ENCODE results near the gene C4B. TPM values are rescaled to one million over a fixed set of nuclear protein-coding genes. Genes with fewer than 3 reads are reported as not detected.

The C4B gene
- total RNA-seq, 1 donor from 2014 or later, result 10.4 TPM

GRCh38 chr6:32082935-32083334 is 68.3 kb downstream of the C4B start:
- no peak for TF ChIP-seq CTCF (IDR thresholded peaks at IDR 0.05; ENCODE audit: unreplicated experiment)
- Mint-ChIP-seq H3K9me3 (no peaks in the 10 kb centered on the region), H3K27me3 (ENCODE audit: low read depth) (peaks cover 25% of the 10 kb centered on the region), H3K4me1 (peaks cover 20% of the 10 kb centered on the region), H3K27ac (no peak overlapping the region), H3K36me3 (no peaks in the 10 kb centered on the region), H3K4me3 (no peak overlapping the region)
- no peak for DNase-seq (ENCODE audit: low spot score in 2 of 2, unreplicated experiment in 2 of 2)

GRCh38 chr6:32083812-32084768 is 69.5 kb downstream of the C4B start:
- H3K27me3 Mint-ChIP-seq (ENCODE audit: low read depth), result peaks cover 26% of the 10 kb centered on the region
- H3K36me3 Mint-ChIP-seq, result no peaks in the 10 kb centered on the region
- TF ChIP-seq CTCF (IDR thresholded peaks at IDR 0.05; ENCODE audit: unreplicated experiment), result no peak
- no peak overlapping the region for H3K27ac Mint-ChIP-seq
- H3K4me3 Mint-ChIP-seq, result no peak overlapping the region
- peaks cover 20% of the 10 kb centered on the region for H3K4me1 Mint-ChIP-seq
- no peaks in the 10 kb centered on the region for H3K9me3 Mint-ChIP-seq
- DNase-seq (ENCODE audit: low spot score in 2 of 2, unreplicated experiment in 2 of 2), result no peak

- no peak for DNase-seq (ENCODE audit: low spot score in 2 of 2, unreplicated experiment in 2 of 2)
Observed at GRCh38 chr6:32084780-32085179, 70.2 kb downstream of the C4B start.

More at GRCh38 chr6:32084780-32085179, 70.2 kb downstream of the C4B start:
- no peak for TF ChIP-seq CTCF (IDR thresholded peaks at IDR 0.05; ENCODE audit: unreplicated experiment)
- Mint-ChIP-seq H3K4me1 (peaks cover 20% of the 10 kb centered on the region), H3K27ac (peak overlapping the region; percentile 9), H3K27me3 (ENCODE audit: low read depth) (peaks cover 26% of the 10 kb centered on the region), H3K4me3 (no peak overlapping the region), H3K36me3 (no peaks in the 10 kb centered on the region), H3K9me3 (no peaks in the 10 kb centered on the region)

Other genes starting within 250 kb of the C4B start
- gene VWA7, start 237.5 kb upstream of the C4B start, total RNA-seq, result 1.5 to 1.8 TPM (median 1.6 TPM) in 3 replicates
- gene VARS1, start 219.0 kb upstream of the C4B start, total RNA-seq, result 82.8 to 90.4 TPM (median 83.8 TPM) in 3 replicates
- 55.8 to 58.2 TPM (median 57.0 TPM) in 3 replicates for gene LSM2, start 207.8 kb upstream of the C4B start, total RNA-seq
- gene HSPA1L, start 199.5 kb upstream of the C4B start, total RNA-seq, result 1.7 to 2.2 TPM (median 2.1 TPM) in 3 replicates
- 61.3 to 70.1 TPM (median 61.7 TPM) in 3 replicates for gene HSPA1A, start 199.3 kb upstream of the C4B start, total RNA-seq
- 105 to 109 TPM (median 108 TPM) in 3 replicates for gene HSPA1B, start 187.1 kb upstream of the C4B start, total RNA-seq
- 23.2 to 24.7 TPM (median 24.4 TPM) in 3 replicates for gene NEU1, start 152.0 kb upstream of the C4B start, total RNA-seq
- 0.40 to 0.94 TPM (median 0.66 TPM) in 3 replicates for gene SLC44A4, start 135.8 kb upstream of the C4B start, total RNA-seq
- 127 to 135 TPM (median 129 TPM) in 3 replicates for gene EHMT2, start 117.1 kb upstream of the C4B start, total RNA-seq
- 35.3 to 37.1 TPM (median 35.9 TPM) in 3 replicates for gene ZBTB12, start 112.7 kb upstream of the C4B start, total RNA-seq
- 1.6 to 2.9 TPM (median 2.7 TPM) in 3 replicates for gene C2, start 87.1 kb upstream of the C4B start, total RNA-seq
- gene CFB, start 68.7 kb upstream of the C4B start, total RNA-seq, result 1.4 to 2.4 TPM (median 1.8 TPM) in 3 replicates
- 55.5 to 60.0 TPM (median 59.8 TPM) in 3 replicates for gene NELFE, start 55.8 kb upstream of the C4B start, total RNA-seq
- gene SKIC2, start 55.6 kb upstream of the C4B start, total RNA-seq, result 78.6 to 84.3 TPM (median 82.0 TPM) in 3 replicates
- 25.2 to 28.1 TPM (median 26.1 TPM) in 3 replicates for gene DXO, start 42.7 kb upstream of the C4B start, total RNA-seq
- gene C4A, start 32.7 kb upstream of the C4B start, total RNA-seq, result 12.0 to 15.3 TPM (median 12.3 TPM) in 3 replicates
- gene CYP21A2, start 23.6 kb downstream of the C4B start, total RNA-seq, result 0.58 to 1.2 TPM (median 0.91 TPM) in 3 replicates
- 10.8 to 13.9 TPM (median 13.6 TPM) in 3 replicates for gene TNXB, start 94.5 kb downstream of the C4B start, total RNA-seq
- 95.8 to 99.8 TPM (median 96.3 TPM) in 3 replicates for gene ATF6B, start 113.5 kb downstream of the C4B start, total RNA-seq
- 5.4 to 6.0 TPM (median 6.0 TPM) in 3 replicates for gene FKBPL, start 115.5 kb downstream of the C4B start, total RNA-seq
- gene PRRT1, start 137.1 kb downstream of the C4B start, total RNA-seq, result 3.0 to 4.5 TPM (median 3.4 TPM) in 3 replicates
- gene PPT2, start 139.3 kb downstream of the C4B start, total RNA-seq, result 49.3 to 58.6 TPM (median 51.5 TPM) in 3 replicates
- gene EGFL8, start 149.8 kb downstream of the C4B start, total RNA-seq, result 45.7 to 48.3 TPM (median 45.7 TPM) in 3 replicates
- gene AGPAT1, start 161.3 kb downstream of the C4B start, total RNA-seq, result 63.2 to 69.0 TPM (median 64.6 TPM) in 3 replicates
- gene RNF5, start 163.6 kb downstream of the C4B start, total RNA-seq, result 60.7 to 62.8 TPM (median 62.1 TPM) in 3 replicates
- 23.7 to 28.1 TPM (median 27.5 TPM) in 3 replicates for gene AGER, start 169.5 kb downstream of the C4B start, total RNA-seq
- 236 to 250 TPM (median 246 TPM) in 3 replicates for gene PBX2, start 175.4 kb downstream of the C4B start, total RNA-seq
- gene GPSM3, start 177.8 kb downstream of the C4B start, total RNA-seq, result 7.6 to 10.1 TPM (median 8.6 TPM) in 3 replicates
- 2.3 to 2.6 TPM (median 2.5 TPM) in 3 replicates for gene NOTCH4, start 209.3 kb downstream of the C4B start, total RNA-seq

Data from mesothelial cell of epicardium (in vitro differentiated cells).